WTC11 (cell line): ENCODE results near the gene CDH1. TPM values are rescaled to one million over a fixed set of nuclear protein-coding genes. Genes with fewer than 3 reads are reported as not detected.
A peak's percentile ranks its signal among the peaks of the same experiment; 100 is the strongest.

ENCODE experiments used
- ATAC-seq: fragments of 200-7000 bp; cut with Tn5 transposase; 2 replicates; pipeline ENCODE4 v1.10.0; 2021; ENCODE audit warnings: mild to moderate bottlenecking, moderate library complexity
- Bru-seq: library from RNA; stranded (reverse); fragments of 400-500 nt; gene quantifications from one replicate; lab custom pipeline; 2021; lab: Mats Ljungman, UMichigan
- CTCF ChIA-PET: fragments of 300-600 bp; sonication (Branson Sonifier 250); formaldehyde crosslinking; loops from one replicate; lab custom pipeline; 2021; ENCODE audit warnings: antibody characterized with exemption; lab: Charles Lee
- POLR2A ChIA-PET: fragments of 350-600 bp; sonication (Branson Sonifier 250); formaldehyde crosslinking; loops from one replicate; lab custom pipeline; 2021; ENCODE audit warnings: antibody characterized with exemption; lab: Charles Lee
- DNase-seq: peaks from one replicate; pipeline ENCODE4 v3.0.0; 2021; ENCODE audit warnings: low spot score
- H3K27ac Mint-ChIP-seq: 2 replicates; pipeline ENCODE4 v1.8.0; 2021; ENCODE audit warnings: mixed read lengths
- H3K27me3 Mint-ChIP-seq: 2 replicates; pipeline ENCODE4 v1.8.0; 2021; ENCODE audit warnings: low read depth, mild to moderate bottlenecking, moderate library complexity, mixed read lengths
- H3K36me3 Mint-ChIP-seq: 2 replicates; pipeline ENCODE4 v1.8.0; 2021; ENCODE audit warnings: mixed read lengths
- H3K4me1 Mint-ChIP-seq: 2 replicates; pipeline ENCODE4 v1.8.0; 2022; ENCODE audit warnings: mixed read lengths
- H3K4me3 Mint-ChIP-seq: 2 replicates; pipeline ENCODE4 v1.8.0; 2021; ENCODE audit warnings: mild to moderate bottlenecking, moderate library complexity, mixed read lengths
- H3K9me3 Mint-ChIP-seq: 2 replicates; pipeline ENCODE4 v1.8.0; 2021; ENCODE audit warnings: mixed read lengths
- AFF4 ChIP-seq: sonication (generic); formaldehyde crosslinking; IDR thresholded peaks from 2 replicates; pipeline ENCODE4 v1.8.1; 2023; ENCODE audit warnings: mild to moderate bottlenecking, missing genetic modification reagents, borderline replicate concordance
- CREM ChIP-seq: sonication (generic); formaldehyde crosslinking; IDR thresholded peaks from 2 replicates; pipeline ENCODE4 v1.8.1; 2022; ENCODE audit warnings: mild to moderate bottlenecking, missing genetic modification reagents, moderate library complexity
- ESRRA ChIP-seq: sonication (generic); formaldehyde crosslinking; IDR thresholded peaks from 2 replicates; pipeline ENCODE4 v1.8.1; 2022; ENCODE audit warnings: mild to moderate bottlenecking, missing genetic modification reagents, borderline replicate concordance
- ETV6 ChIP-seq: sonication (generic); formaldehyde crosslinking; IDR thresholded peaks from 2 replicates; pipeline ENCODE4 v1.8.1; 2022; ENCODE audit warnings: mild to moderate bottlenecking, missing genetic modification reagents
- FOXP1 ChIP-seq: sonication (generic); formaldehyde crosslinking; IDR thresholded peaks from 2 replicates; pipeline ENCODE4 v1.8.0; 2022; ENCODE audit warnings: missing genetic modification reagents, mild to moderate bottlenecking, moderate library complexity, borderline replicate concordance
- GABPB1 ChIP-seq: sonication (generic); formaldehyde crosslinking; IDR thresholded peaks from 2 replicates; pipeline ENCODE4 v1.8.1; 2023; ENCODE audit warnings: mild to moderate bottlenecking, missing genetic modification reagents
- JUN ChIP-seq: sonication (generic); formaldehyde crosslinking; IDR thresholded peaks from 2 replicates; pipeline ENCODE4 v1.8.0; 2023; ENCODE audit warnings: mild to moderate bottlenecking, missing genetic modification reagents
- KAT7 ChIP-seq: sonication (generic); formaldehyde crosslinking; IDR thresholded peaks from 2 replicates; pipeline ENCODE4 v1.8.1; 2023; ENCODE audit warnings: missing genetic modification reagents, mild to moderate bottlenecking, borderline replicate concordance
- NFATC4 ChIP-seq: fragments of 250-450 bp; sonication (Bioruptor Pico); IDR thresholded peaks from 2 replicates; pipeline ENCODE4 v1.9.0; 2021; ENCODE audit warnings: mild to moderate bottlenecking
- NFE2L1 ChIP-seq: sonication (generic); formaldehyde crosslinking; IDR thresholded peaks from 2 replicates; pipeline ENCODE4 v1.8.1; 2023; ENCODE audit warnings: missing genetic modification reagents
- NR2C2 ChIP-seq: sonication (generic); formaldehyde crosslinking; IDR thresholded peaks from 2 replicates; pipeline ENCODE4 v1.8.0; 2022; ENCODE audit warnings: mild to moderate bottlenecking, missing genetic modification reagents
- PRRX2 ChIP-seq: fragments of 250-450 bp; sonication (Bioruptor Pico); IDR thresholded peaks from 2 replicates; pipeline ENCODE4 v1.8.0; 2021; ENCODE audit warnings: mild to moderate bottlenecking
- SP1 ChIP-seq: sonication (generic); formaldehyde crosslinking; conservative IDR thresholded peaks from 2 replicates; pipeline ENCODE4 v1.8.1; 2022; ENCODE audit warnings: missing genetic modification reagents
- TEAD1 ChIP-seq: sonication (generic); formaldehyde crosslinking; IDR thresholded peaks from 2 replicates; pipeline ENCODE4 v1.8.0; 2022; ENCODE audit warnings: mild to moderate bottlenecking, missing genetic modification reagents
- TEAD4 ChIP-seq: sonication (generic); formaldehyde crosslinking; IDR thresholded peaks from 2 replicates; pipeline ENCODE4 v1.8.0; 2022; ENCODE audit warnings: mild to moderate bottlenecking, missing genetic modification reagents
- USF2 ChIP-seq: sonication (generic); formaldehyde crosslinking; IDR thresholded peaks from 2 replicates; pipeline ENCODE4 v1.8.1; 2023; ENCODE audit warnings: mild to moderate bottlenecking, missing genetic modification reagents, moderate library complexity
- ZBTB43 ChIP-seq: sonication (generic); formaldehyde crosslinking; IDR thresholded peaks from 2 replicates; pipeline ENCODE4 v1.8.1; 2023; ENCODE audit warnings: mild to moderate bottlenecking, missing genetic modification reagents
- ZNF121 ChIP-seq: sonication (generic); formaldehyde crosslinking; IDR thresholded peaks from 2 replicates; pipeline ENCODE4 v1.8.0; 2023; ENCODE audit warnings: missing genetic modification reagents
- ZNF219 ChIP-seq: sonication (generic); formaldehyde crosslinking; IDR thresholded peaks from 2 replicates; pipeline ENCODE4 v1.8.0; 2023; ENCODE audit warnings: missing genetic modification reagents, mild to moderate bottlenecking, borderline replicate concordance
- ZNF232 ChIP-seq: sonication (generic); formaldehyde crosslinking; IDR thresholded peaks from 2 replicates; pipeline ENCODE4 v1.8.0; 2022; ENCODE audit warnings: mild to moderate bottlenecking, missing genetic modification reagents
- long read RNA-seq, 3 experiments: library from RNA in 1 of 3; library from capped mRNA in 1 of 3; library from polyadenylated mRNA in 1 of 3; unstranded in 2 of 3; stranded (forward) in 1 of 3; transcript quantifications; one replicate each; pipeline ENCODE4 v2.0.0, GENCODE V29; 2021
- total RNA-seq: library from RNA; stranded (reverse); gene quantifications from 3 replicates; pipeline ENCODE4 v1.2.3, GENCODE V29; 2021
- TF ChIP-seq, protein P1 (sequence below): sonication (generic); formaldehyde crosslinking; IDR thresholded peaks from 2 replicates; pipeline ENCODE4 v1.8.1; 2022; ENCODE audit warnings: mild to moderate bottlenecking, missing genetic modification reagents, moderate library complexity, borderline replicate concordance
- TF ChIP-seq, protein P2 (sequence below): sonication (generic); formaldehyde crosslinking; IDR thresholded peaks from 2 replicates; pipeline ENCODE4 v1.8.0; 2022; ENCODE audit warnings: mild to moderate bottlenecking, missing genetic modification reagents
- TF ChIP-seq, protein P3 (sequence below): sonication (generic); formaldehyde crosslinking; IDR thresholded peaks from 2 replicates; pipeline ENCODE4 v1.8.0; 2022; ENCODE audit warnings: missing genetic modification reagents

CDH1 gene
- total RNA-seq = 265 to 281 TPM (median 278 TPM) in 3 replicates
- percentile 83 among the genes with signal in this experiment for Bru-seq, nascent RNA
- long read RNA-seq, experiment 1, full-length matches to known transcripts = 931 of 1,177 reads
- long read RNA-seq, experiment 1, partial matches to known transcripts = 220 of 1,177 reads
- long read RNA-seq, experiment 1, other reads (novel, unspliced or antisense) = 26 of 1,177 reads
- long read RNA-seq, experiment 2, full-length matches to known transcripts = 45 of 244 reads
- long read RNA-seq, experiment 2, partial matches to known transcripts = 164 of 244 reads
- long read RNA-seq, experiment 2, other reads (novel, unspliced or antisense) = 35 of 244 reads
- long read RNA-seq, experiment 3, partial matches to known transcripts = 3 of 7 reads
- long read RNA-seq, experiment 3, other reads (novel, unspliced or antisense) = 1 of 7 reads

DNA sequence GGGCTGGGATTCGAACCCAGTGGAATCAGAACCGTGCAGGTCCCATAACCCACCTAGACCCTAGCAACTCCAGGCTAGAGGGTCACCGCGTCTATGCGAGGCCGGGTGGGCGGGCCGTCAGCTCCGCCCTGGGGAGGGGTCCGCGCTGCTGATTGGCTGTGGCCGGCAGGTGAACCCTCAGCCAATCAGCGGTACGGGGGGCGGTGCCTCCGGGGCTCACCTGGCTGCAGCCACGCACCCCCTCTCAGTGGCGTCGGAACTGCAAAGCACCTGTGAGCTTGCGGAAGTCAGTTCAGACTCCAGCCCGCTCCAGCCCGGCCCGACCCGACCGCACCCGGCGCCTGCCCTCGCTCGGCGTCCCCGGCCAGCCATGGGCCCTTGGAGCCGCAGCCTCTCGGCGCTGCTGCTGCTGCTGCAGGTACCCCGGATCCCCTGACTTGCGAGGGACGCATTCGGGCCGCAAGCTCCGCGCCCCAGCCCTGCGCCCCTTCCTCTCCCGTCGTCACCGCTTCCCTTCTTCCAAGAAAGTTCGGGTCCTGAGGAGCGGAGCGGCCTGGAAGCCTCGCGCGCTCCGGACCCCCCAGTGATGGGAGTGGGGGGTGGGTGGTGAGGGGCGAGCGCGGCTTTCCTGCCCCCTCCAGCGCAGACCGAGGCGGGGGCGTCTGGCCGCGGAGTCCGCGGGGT lies at the start of gene CDH1:
Gene CDH1 (plus strand): TSS at position 247 of the 684 bp plus-strand sequence. CDS start 124 bp downstream, at position 371.
- CTCF ChIA-PET = interaction anchor here (0.6 to 1.5 kb wide), 12 partner anchors 19 to 227 kb away, joined by 3 to 12 read pairs (median 4); no protein-coding TSS in a partner anchor
- DNase-seq = peak; percentile 99
- no peak; the same call in 1 of the 2 replicates for TF ChIP-seq GABPB1 (CRISPR knock-in tag)
- no peak for TF ChIP-seq ZNF219 (CRISPR knock-in tag)
- peak; percentile 71; the same call in 1 of the 2 replicates for TF ChIP-seq TEAD1
- TF ChIP-seq, protein P1, sequence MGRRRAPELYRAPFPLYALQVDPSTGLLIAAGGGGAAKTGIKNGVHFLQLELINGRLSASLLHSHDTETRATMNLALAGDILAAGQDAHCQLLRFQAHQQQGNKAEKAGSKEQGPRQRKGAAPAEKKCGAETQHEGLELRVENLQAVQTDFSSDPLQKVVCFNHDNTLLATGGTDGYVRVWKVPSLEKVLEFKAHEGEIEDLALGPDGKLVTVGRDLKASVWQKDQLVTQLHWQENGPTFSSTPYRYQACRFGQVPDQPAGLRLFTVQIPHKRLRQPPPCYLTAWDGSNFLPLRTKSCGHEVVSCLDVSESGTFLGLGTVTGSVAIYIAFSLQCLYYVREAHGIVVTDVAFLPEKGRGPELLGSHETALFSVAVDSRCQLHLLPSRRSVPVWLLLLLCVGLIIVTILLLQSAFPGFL (CRISPR knock-in tag) = no peak
- TF ChIP-seq NR2C2 (CRISPR knock-in tag) = no peak
- peak; percentile 68 for TF ChIP-seq ESRRA
- TF ChIP-seq NFATC4 (CRISPR knock-in tag) = no peak
- peak; percentile 79 for TF ChIP-seq JUN (CRISPR knock-in tag)
- peak; percentile 63; the same call in 1 of the 2 replicates for TF ChIP-seq FOXP1 (CRISPR knock-in tag)
- TF ChIP-seq ETV6 = peak; percentile 86; the same call in 1 of the 2 replicates
- peak; percentile 81 for TF ChIP-seq USF2 (CRISPR knock-in tag)
- peak; percentile 96 for TF ChIP-seq SP1
- TF ChIP-seq NFE2L1 (CRISPR knock-in tag) = no peak
- peak; percentile 62; the same call in 1 of the 2 replicates for TF ChIP-seq ZBTB43
- no peak for TF ChIP-seq PRRX2 (CRISPR knock-in tag)
- TF ChIP-seq, protein P2, sequence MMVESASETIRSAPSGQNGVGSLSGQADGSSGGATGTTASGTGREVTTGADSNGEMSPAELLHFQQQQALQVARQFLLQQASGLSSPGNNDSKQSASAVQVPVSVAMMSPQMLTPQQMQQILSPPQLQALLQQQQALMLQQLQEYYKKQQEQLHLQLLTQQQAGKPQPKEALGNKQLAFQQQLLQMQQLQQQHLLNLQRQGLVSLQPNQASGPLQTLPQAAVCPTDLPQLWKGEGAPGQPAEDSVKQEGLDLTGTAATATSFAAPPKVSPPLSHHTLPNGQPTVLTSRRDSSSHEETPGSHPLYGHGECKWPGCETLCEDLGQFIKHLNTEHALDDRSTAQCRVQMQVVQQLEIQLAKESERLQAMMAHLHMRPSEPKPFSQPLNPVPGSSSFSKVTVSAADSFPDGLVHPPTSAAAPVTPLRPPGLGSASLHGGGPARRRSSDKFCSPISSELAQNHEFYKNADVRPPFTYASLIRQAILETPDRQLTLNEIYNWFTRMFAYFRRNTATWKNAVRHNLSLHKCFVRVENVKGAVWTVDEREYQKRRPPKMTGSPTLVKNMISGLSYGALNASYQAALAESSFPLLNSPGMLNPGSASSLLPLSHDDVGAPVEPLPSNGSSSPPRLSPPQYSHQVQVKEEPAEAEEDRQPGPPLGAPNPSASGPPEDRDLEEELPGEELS (CRISPR knock-in tag) = peak; percentile 93
- 0 out of 2 replicates have a peak, but pooled peaks have one; percentile 5 for TF ChIP-seq ZNF121 (CRISPR knock-in tag)
- peak; percentile 85; the same call in 1 of the 2 replicates for TF ChIP-seq KAT7 (CRISPR knock-in tag)
- TF ChIP-seq AFF4 (CRISPR knock-in tag) = peak; percentile 53; the same call in 1 of the 2 replicates
- peak; percentile 64 for TF ChIP-seq CREM
- 0 out of 2 replicates have a peak, but pooled peaks have one; percentile 8 for TF ChIP-seq TEAD4
- TF ChIP-seq ZNF232 = peak; percentile 21; the same call in 1 of the 2 replicates
- TF ChIP-seq, protein P3, sequence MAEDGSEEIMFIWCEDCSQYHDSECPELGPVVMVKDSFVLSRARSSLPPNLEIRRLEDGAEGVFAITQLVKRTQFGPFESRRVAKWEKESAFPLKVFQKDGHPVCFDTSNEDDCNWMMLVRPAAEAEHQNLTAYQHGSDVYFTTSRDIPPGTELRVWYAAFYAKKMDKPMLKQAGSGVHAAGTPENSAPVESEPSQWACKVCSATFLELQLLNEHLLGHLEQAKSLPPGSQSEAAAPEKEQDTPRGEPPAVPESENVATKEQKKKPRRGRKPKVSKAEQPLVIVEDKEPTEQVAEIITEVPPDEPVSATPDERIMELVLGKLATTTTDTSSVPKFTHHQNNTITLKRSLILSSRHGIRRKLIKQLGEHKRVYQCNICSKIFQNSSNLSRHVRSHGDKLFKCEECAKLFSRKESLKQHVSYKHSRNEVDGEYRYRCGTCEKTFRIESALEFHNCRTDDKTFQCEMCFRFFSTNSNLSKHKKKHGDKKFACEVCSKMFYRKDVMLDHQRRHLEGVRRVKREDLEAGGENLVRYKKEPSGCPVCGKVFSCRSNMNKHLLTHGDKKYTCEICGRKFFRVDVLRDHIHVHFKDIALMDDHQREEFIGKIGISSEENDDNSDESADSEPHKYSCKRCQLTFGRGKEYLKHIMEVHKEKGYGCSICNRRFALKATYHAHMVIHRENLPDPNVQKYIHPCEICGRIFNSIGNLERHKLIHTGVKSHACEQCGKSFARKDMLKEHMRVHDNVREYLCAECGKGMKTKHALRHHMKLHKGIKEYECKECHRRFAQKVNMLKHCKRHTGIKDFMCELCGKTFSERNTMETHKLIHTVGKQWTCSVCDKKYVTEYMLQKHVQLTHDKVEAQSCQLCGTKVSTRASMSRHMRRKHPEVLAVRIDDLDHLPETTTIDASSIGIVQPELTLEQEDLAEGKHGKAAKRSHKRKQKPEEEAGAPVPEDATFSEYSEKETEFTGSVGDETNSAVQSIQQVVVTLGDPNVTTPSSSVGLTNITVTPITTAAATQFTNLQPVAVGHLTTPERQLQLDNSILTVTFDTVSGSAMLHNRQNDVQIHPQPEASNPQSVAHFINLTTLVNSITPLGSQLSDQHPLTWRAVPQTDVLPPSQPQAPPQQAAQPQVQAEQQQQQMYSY (CRISPR knock-in tag) = no peak

More for the DNA sequence above, at the start of gene CDH1:
- ATAC-seq = peak; percentile 97
- Mint-ChIP-seq H3K27me3 (no peaks in the 10 kb centered on the region), H3K36me3 (peaks cover 19% of the 10 kb centered on the region), H3K9me3 (no peaks in the 10 kb centered on the region), H3K4me1 (peaks cover 56% of the 10 kb centered on the region), H3K4me3 (peak within 1 kb of the TSS; percentile 99), H3K27ac (peak within 1 kb of the TSS; percentile 100)
- POLR2A ChIA-PET = interaction anchor here (0.6 to 2.1 kb wide), 12 partner anchors 10 to 445 kb away, joined by 3 to 13 read pairs (median 4); no protein-coding TSS in a partner anchor
